Measurements from ENCODE around the gene ARAP1. TPM values are rescaled to one million over a fixed set of nuclear protein-coding genes. Genes with fewer than 3 reads are reported as not detected.
A peak's percentile ranks its signal among the peaks of the same experiment; 100 is the strongest.

ARAP1 gene
- total RNA-seq, 2 donors from 2014 or later, result 74.4 to 88.3 TPM

DNA sequence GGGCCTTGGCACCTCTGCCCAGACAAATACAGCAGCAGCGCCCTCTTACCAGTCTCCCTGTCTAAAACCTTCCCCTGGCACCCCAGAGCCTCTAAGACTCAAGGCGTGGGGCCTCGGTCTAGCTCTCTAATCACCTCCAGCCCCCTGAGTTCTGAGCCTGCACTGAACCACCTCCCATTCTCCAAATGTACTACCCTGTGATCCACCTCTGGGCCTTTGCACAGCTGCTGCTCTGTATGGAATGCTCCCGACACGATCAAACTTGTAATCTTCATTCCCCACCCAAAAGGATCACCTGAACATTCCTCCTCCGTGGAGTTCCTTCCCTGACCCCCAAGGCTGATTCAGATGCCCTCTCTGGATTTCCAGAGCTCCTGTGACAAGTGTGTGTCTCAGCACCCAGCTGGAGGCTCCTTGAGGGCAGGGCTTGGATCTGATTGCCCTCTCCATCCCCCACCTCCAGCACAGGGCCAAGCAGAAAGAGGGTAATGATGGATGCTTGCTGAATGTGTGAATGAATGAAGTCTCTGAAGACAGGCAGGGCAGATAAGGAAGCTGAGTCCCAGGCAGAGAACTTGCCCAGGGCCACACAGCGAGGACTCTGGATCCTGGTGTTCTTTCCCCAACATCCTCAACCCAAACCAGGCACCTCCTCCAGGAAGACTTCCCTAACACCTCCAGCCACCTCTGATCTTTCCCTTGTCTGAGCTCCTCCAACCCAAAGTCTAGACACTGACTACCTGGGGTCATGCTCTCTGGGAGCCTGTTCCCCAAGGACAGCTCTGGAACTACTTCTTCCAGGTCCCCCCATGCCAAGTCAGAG, 23.3 kb upstream of the ARAP1 start:
- 89 to 92% methylated on average over 4 to 7 of the region's 7 CpGs for WGBS, 2 experiments (ENCODE audit: insufficient coverage in 1 of 2, insufficient read length in 1 of 2)
- no peaks in the 10 kb centered on the region for H3K9me3 ChIP-seq (ENCODE audit: control insufficient read depth, low read length)
- Mint-ChIP-seq H3K27me3 (ENCODE audit: insufficient read depth) (peaks cover 2% of the 10 kb centered on the region), H3K36me3 (ENCODE audit: low read depth) (peaks cover 10% of the 10 kb centered on the region), H3K4me3 (no peak overlapping the region), H3K4me1 (peaks cover 4% of the 10 kb centered on the region), H3K27ac (no peak overlapping the region), H3K9me3 (no peaks in the 10 kb centered on the region)
- no peak overlapping the region for H3K9ac ChIP-seq (ENCODE audit: extremely low read depth, low read length, poor library complexity, severe bottlenecking)
- no peaks in the 10 kb centered on the region for H3K36me3 ChIP-seq (ENCODE audit: control insufficient read depth, insufficient read depth, low read length)
- H3K27me3 ChIP-seq (ENCODE audit: control insufficient read depth, insufficient read depth, low read length, poor library complexity, severe bottlenecking), result peaks cover 8% of the 10 kb centered on the region
- no peaks in the 10 kb centered on the region for H3K4me1 ChIP-seq (ENCODE audit: control insufficient read depth, insufficient read depth, low read length)
- TF ChIP-seq, protein P1, sequence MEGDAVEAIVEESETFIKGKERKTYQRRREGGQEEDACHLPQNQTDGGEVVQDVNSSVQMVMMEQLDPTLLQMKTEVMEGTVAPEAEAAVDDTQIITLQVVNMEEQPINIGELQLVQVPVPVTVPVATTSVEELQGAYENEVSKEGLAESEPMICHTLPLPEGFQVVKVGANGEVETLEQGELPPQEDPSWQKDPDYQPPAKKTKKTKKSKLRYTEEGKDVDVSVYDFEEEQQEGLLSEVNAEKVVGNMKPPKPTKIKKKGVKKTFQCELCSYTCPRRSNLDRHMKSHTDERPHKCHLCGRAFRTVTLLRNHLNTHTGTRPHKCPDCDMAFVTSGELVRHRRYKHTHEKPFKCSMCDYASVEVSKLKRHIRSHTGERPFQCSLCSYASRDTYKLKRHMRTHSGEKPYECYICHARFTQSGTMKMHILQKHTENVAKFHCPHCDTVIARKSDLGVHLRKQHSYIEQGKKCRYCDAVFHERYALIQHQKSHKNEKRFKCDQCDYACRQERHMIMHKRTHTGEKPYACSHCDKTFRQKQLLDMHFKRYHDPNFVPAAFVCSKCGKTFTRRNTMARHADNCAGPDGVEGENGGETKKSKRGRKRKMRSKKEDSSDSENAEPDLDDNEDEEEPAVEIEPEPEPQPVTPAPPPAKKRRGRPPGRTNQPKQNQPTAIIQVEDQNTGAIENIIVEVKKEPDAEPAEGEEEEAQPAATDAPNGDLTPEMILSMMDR (conservative IDR thresholded peaks at IDR 0.05), result no peak
- DNase-seq, result no peak
- no peak overlapping the region for H3K4me3 ChIP-seq (ENCODE audit: low read length)
- no peak overlapping the region for H3K27ac ChIP-seq (ENCODE audit: low read depth, low read length)

DNA sequence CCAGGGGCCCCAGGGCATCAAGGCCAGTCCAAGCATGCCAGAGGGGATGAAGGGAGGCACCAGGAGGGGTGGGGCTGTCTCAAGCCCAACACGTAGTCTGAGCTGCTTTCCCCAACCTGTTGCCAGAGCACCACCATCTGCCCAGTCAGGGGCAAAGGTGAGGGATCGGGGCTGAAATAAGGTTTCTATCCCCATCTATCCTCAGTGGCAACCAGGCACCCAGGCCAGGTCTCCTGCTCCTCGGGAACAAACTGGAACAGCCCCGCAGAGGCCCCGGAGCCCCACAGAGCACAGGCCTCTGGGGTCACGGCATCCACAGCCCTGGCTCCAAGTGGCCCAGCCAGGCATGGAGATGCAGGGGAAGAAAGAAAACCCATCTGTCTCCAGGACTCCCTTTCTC, 22.3 kb upstream of the ARAP1 start:
- Histone ChIP-seq H3K27me3 (ENCODE audit: control insufficient read depth, insufficient read depth, low read length, poor library complexity, severe bottlenecking) (no peaks in the 10 kb centered on the region), H3K36me3 (ENCODE audit: control insufficient read depth, insufficient read depth, low read length) (no peaks in the 10 kb centered on the region), H3K4me1 (ENCODE audit: control insufficient read depth, insufficient read depth, low read length) (no peaks in the 10 kb centered on the region), H3K9me3 (ENCODE audit: control insufficient read depth, low read length) (no peaks in the 10 kb centered on the region), H3K27ac (ENCODE audit: low read depth, low read length) (peak overlapping the region; percentile 24), H3K9ac (ENCODE audit: extremely low read depth, low read length, poor library complexity, severe bottlenecking) (no peak overlapping the region), H3K4me3 (ENCODE audit: low read length) (no peak overlapping the region)
- Mint-ChIP-seq H3K36me3 (ENCODE audit: low read depth) (peaks cover 11% of the 10 kb centered on the region), H3K27me3 (ENCODE audit: insufficient read depth) (no peaks in the 10 kb centered on the region), H3K4me3 (no peak overlapping the region), H3K9me3 (no peaks in the 10 kb centered on the region), H3K4me1 (peaks cover 4% of the 10 kb centered on the region), H3K27ac (no peak overlapping the region)
- no peak for DNase-seq
- TF ChIP-seq, protein P1 (conservative IDR thresholded peaks at IDR 0.05), result no peak
- WGBS, 2 experiments (ENCODE audit: insufficient coverage in 1 of 2, insufficient read length in 1 of 2), result 89 to 95% methylated on average over 2 to 6 of the region's 6 CpGs

DNA sequence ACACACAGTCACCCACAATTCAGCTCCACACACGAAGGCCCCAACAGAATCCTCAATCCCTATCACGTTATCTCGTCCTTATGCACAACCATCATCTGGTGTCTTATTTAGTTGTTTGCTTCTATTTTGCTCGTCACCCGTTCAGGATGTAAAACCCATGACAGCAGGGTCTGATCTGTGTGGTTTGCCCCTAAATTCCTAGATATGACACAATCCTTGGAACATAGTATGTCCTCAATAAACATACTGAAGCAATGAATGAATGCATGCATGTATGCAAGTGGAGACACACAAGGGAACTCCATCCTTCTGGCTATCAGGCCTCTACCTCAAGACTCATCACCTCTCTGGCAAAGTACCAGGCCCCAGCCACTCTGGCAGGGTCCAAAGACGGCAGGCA, 21.5 kb upstream of the ARAP1 start:
- H3K9me3 ChIP-seq (ENCODE audit: control insufficient read depth, low read length), result no peaks in the 10 kb centered on the region
- Mint-ChIP-seq H3K27ac (no peak overlapping the region), H3K27me3 (ENCODE audit: insufficient read depth) (no peaks in the 10 kb centered on the region), H3K4me3 (no peak overlapping the region), H3K9me3 (no peaks in the 10 kb centered on the region), H3K36me3 (ENCODE audit: low read depth) (peaks cover 11% of the 10 kb centered on the region), H3K4me1 (no peaks in the 10 kb centered on the region)
- H3K27me3 ChIP-seq (ENCODE audit: control insufficient read depth, insufficient read depth, low read length, poor library complexity, severe bottlenecking), result no peaks in the 10 kb centered on the region
- H3K9ac ChIP-seq (ENCODE audit: extremely low read depth, low read length, poor library complexity, severe bottlenecking), result no peak overlapping the region
- no peak overlapping the region for H3K27ac ChIP-seq (ENCODE audit: low read depth, low read length)
- H3K4me3 ChIP-seq (ENCODE audit: low read length), result no peak overlapping the region
- no peak for DNase-seq
- TF ChIP-seq, protein P1 (conservative IDR thresholded peaks at IDR 0.05), result no peak
- no peaks in the 10 kb centered on the region for H3K4me1 ChIP-seq (ENCODE audit: control insufficient read depth, insufficient read depth, low read length)
- H3K36me3 ChIP-seq (ENCODE audit: control insufficient read depth, insufficient read depth, low read length), result no peaks in the 10 kb centered on the region
- WGBS, 2 experiments (ENCODE audit: insufficient coverage in 1 of 2, insufficient read length in 1 of 2), result 89 to 95% methylated on average over 4 to 6 of the region's 6 CpGs

All from endodermal cell (in vitro differentiated cells).